Trophoblast cell (in vitro differentiated cells and primary cell): ENCODE measurements around the gene CHCHD6.

Experiments
- DNase-seq, 2 donors: peaks; one replicate each; pipeline ENCODE4 v3.0.0-alpha.2; 2016
- H2AFZ ChIP-seq: 2 replicates; pipeline ENCODE4 v1.6.1; 2013; ENCODE audit warnings: low read length, moderate library complexity, mild to moderate bottlenecking; ENCODE audit not compliant: insufficient read depth, poor library complexity
- H2AK5ac ChIP-seq: 2 replicates; pipeline ENCODE4 v1.6.1; 2013; ENCODE audit warnings: mild to moderate bottlenecking, low read length
- H2BK120ac ChIP-seq: 2 replicates; pipeline ENCODE4 v1.6.1; 2013; ENCODE audit warnings: low read length, mild to moderate bottlenecking, moderate library complexity; ENCODE audit not compliant: insufficient read depth, poor library complexity
- H2BK12ac ChIP-seq: 2 replicates; pipeline ENCODE4 v1.6.1; 2013; ENCODE audit warnings: mild to moderate bottlenecking, low read length, moderate library complexity
- H2BK5ac ChIP-seq: 2 replicates; pipeline ENCODE4 v1.6.1; 2013; ENCODE audit warnings: low read length, low read depth, moderate library complexity, mild to moderate bottlenecking; ENCODE audit not compliant: poor library complexity
- H3K14ac ChIP-seq: 2 replicates; pipeline ENCODE4 v1.6.1; 2013; ENCODE audit warnings: mild to moderate bottlenecking, low read length
- H3K18ac ChIP-seq: 2 replicates; pipeline ENCODE4 v1.6.1; 2013; ENCODE audit warnings: mild to moderate bottlenecking, low read length
- H3K23ac ChIP-seq: 2 replicates; pipeline ENCODE4 v1.6.1; 2013; ENCODE audit warnings: low read length
- H3K27ac ChIP-seq: 2 replicates; pipeline ENCODE4 v1.5.1; 2013; ENCODE audit warnings: low read depth, mild to moderate bottlenecking, inconsistent platforms, low read length, moderate library complexity
- H3K27me3 ChIP-seq: 2 replicates; pipeline ENCODE4 v1.6.1; 2013; ENCODE audit warnings: inconsistent platforms, mild to moderate bottlenecking, low read length, moderate library complexity; ENCODE audit not compliant: insufficient read depth
- H3K36me3 ChIP-seq, 2 experiments: 1 replicate in 1 of 2; 2 replicates in 1 of 2; pipeline ENCODE4 v1.6.1; 2013; ENCODE audit warnings: low read length in 2 of 2, mild to moderate bottlenecking in 2 of 2, moderate library complexity in 1 of 2; ENCODE audit not compliant: insufficient read depth in 2 of 2, control insufficient read depth in 1 of 2
- H3K4ac ChIP-seq: 2 replicates; pipeline ENCODE4 v1.6.1; 2013; ENCODE audit warnings: low read depth, mild to moderate bottlenecking, low read length, moderate library complexity
- H3K4me1 ChIP-seq, 2 experiments: 1 replicate in 1 of 2; 2 replicates in 1 of 2; pipeline ENCODE4 v1.6.1; 2013; ENCODE audit warnings: low read length in 2 of 2, mild to moderate bottlenecking in 2 of 2, moderate library complexity in 1 of 2; ENCODE audit not compliant: insufficient read depth in 2 of 2, control insufficient read depth in 1 of 2
- H3K4me2 ChIP-seq: 2 replicates; pipeline ENCODE4 v1.6.1; 2013; ENCODE audit warnings: inconsistent platforms, mild to moderate bottlenecking, low read length, moderate library complexity
- H3K4me3 ChIP-seq: 2 replicates; pipeline ENCODE4 v1.5.1; 2013; ENCODE audit warnings: mild to moderate bottlenecking, low read depth, low read length, inconsistent platforms
- H3K79me1 ChIP-seq: one replicate; pipeline ENCODE4 v1.6.1; 2013; ENCODE audit warnings: low read length
- H3K79me2 ChIP-seq: 2 replicates; pipeline ENCODE4 v1.6.1; 2013; ENCODE audit warnings: low read length, mild to moderate bottlenecking; ENCODE audit not compliant: control insufficient read depth, insufficient read depth, poor library complexity
- H3K9ac ChIP-seq: 2 replicates; pipeline ENCODE4 v1.6.1; 2013; ENCODE audit warnings: mild to moderate bottlenecking, low read length
- H3K9me3 ChIP-seq: 2 replicates; pipeline ENCODE4 v1.6.1; 2013; ENCODE audit warnings: low read depth, mild to moderate bottlenecking, control low read depth, inconsistent platforms, low read length; ENCODE audit not compliant: insufficient read depth
- H4K12ac ChIP-seq: 2 replicates; pipeline ENCODE4 v1.6.1; 2013; ENCODE audit warnings: low read depth, mild to moderate bottlenecking, low read length, moderate library complexity
- H4K8ac ChIP-seq: 2 replicates; pipeline ENCODE4 v1.6.1; 2013; ENCODE audit warnings: low read depth, mild to moderate bottlenecking, low read length, moderate library complexity
- H4K91ac ChIP-seq: one replicate; pipeline ENCODE4 v1.6.1; 2013; ENCODE audit warnings: low read depth, mild to moderate bottlenecking, low read length, moderate library complexity
- WGBS: extraction: QIAGEN DNeasy Blood & Tissue Kit; methylation state at CpG from one replicate; pipeline ENCODE4 v1.1.7; 2013; ENCODE audit warnings: missing lambda C conversion rate; ENCODE audit not compliant: insufficient read length, insufficient coverage; ENCODE audit errors: extremely low coverage; 5-methylcytosine and 5-hydroxymethylcytosine counted together

CHCHD6 gene

GRCh38 chr3:126934991-126935390 lies 231.0 kb downstream of the CHCHD6 start:
- no CpG with 5 or more reads among the region's 8 CpGs for WGBS
- Histone ChIP-seq H2BK120ac (no peak overlapping the region), H3K14ac (no peak overlapping the region), H3K23ac (no peak overlapping the region), H2AFZ (no peak overlapping the region), H4K12ac (no peak overlapping the region), H3K4me2 (no peak overlapping the region), H3K79me1 (no peaks in the 10 kb centered on the region), H3K27me3 (no peaks in the 10 kb centered on the region), H3K36me3 (no peaks in the 10 kb centered on the region), H2BK5ac (no peak overlapping the region), H3K4ac (no peak overlapping the region), H2BK12ac (no peak overlapping the region), H3K27ac (no peak overlapping the region), H4K91ac (no peak overlapping the region), H4K8ac (no peak overlapping the region), H3K4me1 (peaks cover 0 to 2% of the 10 kb centered on the region in 2 experiments), H3K9me3 (no peaks in the 10 kb centered on the region), H3K9ac (no peak overlapping the region), H2AK5ac (no peak overlapping the region), H3K4me3 (no peak overlapping the region), H3K79me2 (no peaks in the 10 kb centered on the region), H3K18ac (no peak overlapping the region)
- DNase-seq, result no peak

GRCh38 chr3:126935756-126936509 lies 231.9 kb downstream of the CHCHD6 start:
- H4K91ac ChIP-seq, result no peak overlapping the region
- H2AFZ ChIP-seq, result no peak overlapping the region
- no peak overlapping the region for H3K9ac ChIP-seq
- H4K8ac ChIP-seq, result no peak overlapping the region
- H3K14ac ChIP-seq, result no peak overlapping the region
- H4K12ac ChIP-seq, result no peak overlapping the region
- H2AK5ac ChIP-seq, result no peak overlapping the region
- no peak overlapping the region for H2BK120ac ChIP-seq
- no peaks in the 10 kb centered on the region for H3K36me3 ChIP-seq
- no peaks in the 10 kb centered on the region for H3K9me3 ChIP-seq
- H3K4me2 ChIP-seq, result no peak overlapping the region
- no peak overlapping the region for H2BK12ac ChIP-seq
- no peaks in the 10 kb centered on the region for H3K79me1 ChIP-seq
- H3K4me1 ChIP-seq, result no peaks in the 10 kb centered on the region
- H3K4me3 ChIP-seq, result no peak overlapping the region
- no peak overlapping the region for H2BK5ac ChIP-seq
- no peak overlapping the region for H3K4ac ChIP-seq
- H3K27me3 ChIP-seq, result no peaks in the 10 kb centered on the region
- no peak overlapping the region for H3K23ac ChIP-seq
- no peak for DNase-seq
- H3K18ac ChIP-seq, result no peak overlapping the region
- H3K27ac ChIP-seq, result no peak overlapping the region
- WGBS, result no CpG with 5 or more reads among the region's 4 CpGs
- no peaks in the 10 kb centered on the region for H3K79me2 ChIP-seq

- DNase-seq, result no peak
- Histone ChIP-seq H3K36me3 (no peaks in the 10 kb centered on the region), H3K4ac (no peak overlapping the region), H3K23ac (no peak overlapping the region), H3K4me3 (no peak overlapping the region), H3K27ac (no peak overlapping the region), H2AFZ (no peak overlapping the region), H4K8ac (no peak overlapping the region), H3K9ac (no peak overlapping the region), H2BK12ac (no peak overlapping the region), H3K18ac (no peak overlapping the region), H2AK5ac (no peak overlapping the region), H4K91ac (no peak overlapping the region), H3K4me1 (no peaks in the 10 kb centered on the region), H3K27me3 (no peaks in the 10 kb centered on the region), H3K14ac (no peak overlapping the region), H3K79me2 (no peaks in the 10 kb centered on the region), H2BK120ac (no peak overlapping the region), H3K4me2 (no peak overlapping the region), H3K9me3 (no peaks in the 10 kb centered on the region), H2BK5ac (no peak overlapping the region), H3K79me1 (no peaks in the 10 kb centered on the region), H4K12ac (no peak overlapping the region)
- WGBS, result no CpG with 5 or more reads among the region's 6 CpGs
Measured at GRCh38 chr3:126936853-126937425, 232.9 kb downstream of the CHCHD6 start.

- Histone ChIP-seq H3K4ac (no peak overlapping the region), H3K9ac (no peak overlapping the region), H3K4me1 (no peaks in the 10 kb centered on the region), H3K9me3 (no peaks in the 10 kb centered on the region), H2AK5ac (no peak overlapping the region), H3K79me2 (no peaks in the 10 kb centered on the region), H3K79me1 (no peaks in the 10 kb centered on the region), H2BK120ac (no peak overlapping the region), H3K23ac (no peak overlapping the region), H4K8ac (no peak overlapping the region), H3K27me3 (no peaks in the 10 kb centered on the region), H4K91ac (no peak overlapping the region), H3K14ac (no peak overlapping the region), H3K27ac (no peak overlapping the region), H3K4me3 (no peak overlapping the region), H3K36me3 (no peaks in the 10 kb centered on the region), H4K12ac (no peak overlapping the region), H3K18ac (no peak overlapping the region), H2AFZ (no peak overlapping the region), H2BK12ac (no peak overlapping the region), H2BK5ac (no peak overlapping the region), H3K4me2 (no peak overlapping the region)
- WGBS, result no CpG with 5 or more reads among the region's 2 CpGs
- no peak for DNase-seq
Measured at GRCh38 chr3:126937533-126937932, 233.5 kb downstream of the CHCHD6 start.
